Neutrophil (primary cell): Measurements from ENCODE around the gene CACNA1D.

Source experiments
- H3K27ac ChIP-seq: fragments of 200-600 bp; sonication (generic); 2 replicates; pipeline ENCODE4 v1.5.1; 2016; ENCODE audit warnings: mild to moderate bottlenecking, moderate library complexity
- H3K27me3 ChIP-seq: fragments of 200-600 bp; sonication (generic); 2 replicates; pipeline ENCODE4 v1.6.0; 2016; ENCODE audit warnings: mild to moderate bottlenecking
- H3K36me3 ChIP-seq: fragments of 200-600 bp; sonication (generic); 2 replicates; pipeline ENCODE4 v1.5.1; 2017
- H3K4me1 ChIP-seq, 2 experiments: fragments of 200-600 bp in 1 of 2; sonication (generic) in 1 of 2; 1 replicate in 1 of 2; 2 replicates in 1 of 2; pipeline versions ENCODE4 v1.5.1 to v1.6.1; 2013 to 2016; ENCODE audit warnings: low read depth in 1 of 2, low read length in 1 of 2, mild to moderate bottlenecking in 1 of 2, moderate library complexity in 1 of 2; ENCODE audit not compliant: control insufficient read depth in 1 of 2, insufficient read depth in 1 of 2
- H3K4me3 ChIP-seq, 2 experiments: fragments of 200-600 bp in 1 of 2; sonication (generic) in 1 of 2; 1 replicate in 1 of 2; 2 replicates in 1 of 2; pipeline ENCODE4 v1.5.1; 2013 to 2016; ENCODE audit warnings: low read depth in 1 of 2, low read length in 1 of 2, mild to moderate bottlenecking in 1 of 2, moderate library complexity in 1 of 2
- H3K9me3 ChIP-seq: fragments of 200-600 bp; sonication (generic); 2 replicates; pipeline ENCODE4 v1.5.1; 2016
- CTCF ChIP-seq: fragments of 200-600 bp; sonication (generic); IDR thresholded peaks from 2 replicates; pipeline ENCODE4 v1.5.1; 2016; ENCODE audit warnings: antibody characterized with exemption

CACNA1D gene

GRCh38 chr3:53523346-53523745 is 28.9 kb downstream of the CACNA1D start:
- TF ChIP-seq CTCF, result no peak
- no peaks in the 10 kb centered on the region for H3K36me3 ChIP-seq
- H3K27ac ChIP-seq, result no peak overlapping the region
- H3K27me3 ChIP-seq, result peaks cover 24% of the 10 kb centered on the region
- H3K9me3 ChIP-seq, result no peaks in the 10 kb centered on the region
- H3K4me3 ChIP-seq, result no peak overlapping the region
- peaks cover 4 to 8% of the 10 kb centered on the region in 2 experiments for H3K4me1 ChIP-seq

GRCh38 chr3:53524566-53524965 is 30.2 kb downstream of the CACNA1D start:
- H3K27ac ChIP-seq, result no peak overlapping the region
- H3K4me3 ChIP-seq, result no peak overlapping the region
- H3K4me1 ChIP-seq, result no peaks in the 10 kb centered on the region
- peaks cover 31% of the 10 kb centered on the region for H3K27me3 ChIP-seq
- no peak for TF ChIP-seq CTCF
- H3K36me3 ChIP-seq, result no peaks in the 10 kb centered on the region
- no peaks in the 10 kb centered on the region for H3K9me3 ChIP-seq

GRCh38 chr3:53525765-53526703 is 31.6 kb downstream of the CACNA1D start:
- Histone ChIP-seq H3K4me3 (no peak overlapping the region), H3K27me3 (peaks cover 42% of the 10 kb centered on the region), H3K27ac (no peak overlapping the region)

GRCh38 chr3:53526704-53527055 is 32.3 kb downstream of the CACNA1D start:
- TF ChIP-seq CTCF, result no peak
- no peak overlapping the region for H3K4me3 ChIP-seq
- H3K36me3 ChIP-seq, result no peaks in the 10 kb centered on the region
- no peaks in the 10 kb centered on the region for H3K4me1 ChIP-seq
- H3K27ac ChIP-seq, result no peak overlapping the region
- no peaks in the 10 kb centered on the region for H3K9me3 ChIP-seq
- peaks cover 48% of the 10 kb centered on the region for H3K27me3 ChIP-seq

More at GRCh38 chr3:53525765-53526703, 31.6 kb downstream of the CACNA1D start:
- Histone ChIP-seq H3K9me3 (no peaks in the 10 kb centered on the region), H3K4me1 (no peaks in the 10 kb centered on the region), H3K36me3 (no peaks in the 10 kb centered on the region)
- TF ChIP-seq CTCF, result no peak

GRCh38 chr3:53530205-53530604 is 35.8 kb downstream of the CACNA1D start:
- Histone ChIP-seq H3K36me3 (no peaks in the 10 kb centered on the region), H3K9me3 (no peaks in the 10 kb centered on the region), H3K27ac (no peak overlapping the region), H3K27me3 (peaks cover 46% of the 10 kb centered on the region), H3K4me1 (no peaks in the 10 kb centered on the region), H3K4me3 (no peak overlapping the region)
- no peak for TF ChIP-seq CTCF
